ENCODE results near the gene CEP170B.
"Not testable (repeated sequence)": the region's sequence is repeated elsewhere in the genome, so short reads cannot be mapped to it uniquely, and the experiment has no call there.

The CEP170B gene

DNA sequence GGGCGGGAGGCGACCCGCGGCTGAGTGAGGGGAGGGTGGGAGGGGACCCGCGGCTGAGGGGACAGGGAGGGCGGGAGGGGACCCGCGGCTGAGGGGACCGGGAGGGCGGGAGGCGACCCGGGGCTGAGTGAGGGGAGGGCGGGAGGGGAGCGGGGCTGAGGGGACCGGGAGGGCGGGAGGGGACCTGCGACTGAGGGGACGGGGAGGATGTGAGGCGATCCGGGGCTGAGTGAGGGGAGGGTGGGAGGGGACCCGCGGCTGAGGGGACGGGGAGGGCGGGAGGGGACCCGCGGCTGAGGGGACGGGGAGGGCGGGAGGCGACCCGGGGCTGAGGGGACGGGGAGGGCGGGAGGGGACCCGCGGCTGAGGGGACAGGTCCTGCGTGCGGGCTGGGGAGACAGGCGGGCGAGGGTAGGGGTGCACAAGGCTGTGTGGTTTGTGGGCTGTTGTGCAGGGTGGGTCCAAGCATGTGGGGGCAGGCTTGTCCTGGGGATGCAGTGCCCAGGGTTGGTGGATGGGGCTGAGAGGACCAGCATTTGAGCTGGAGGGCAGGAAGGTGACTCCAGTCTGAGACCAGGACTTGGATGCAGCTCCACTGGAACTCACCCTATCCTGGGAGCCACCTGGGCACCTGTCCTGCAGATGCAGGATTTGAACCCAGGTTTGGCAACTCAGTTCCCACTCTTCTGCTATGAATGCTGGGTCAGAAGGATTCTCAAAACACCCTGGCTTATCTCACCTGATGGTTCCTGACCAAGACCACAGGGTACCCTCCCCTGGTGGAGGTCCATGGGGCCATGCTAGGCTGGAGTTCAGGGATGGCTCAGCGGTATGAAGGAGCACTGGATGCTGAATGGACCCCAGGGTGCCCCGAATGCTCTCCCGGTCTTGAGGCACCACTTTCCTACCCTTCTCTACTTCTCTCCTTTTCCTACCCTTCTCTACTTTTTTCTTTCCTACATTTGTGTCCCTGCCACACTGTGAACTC is 69.0 kb downstream of the CEP170B start:
- DNase-seq: no peak

DNA sequence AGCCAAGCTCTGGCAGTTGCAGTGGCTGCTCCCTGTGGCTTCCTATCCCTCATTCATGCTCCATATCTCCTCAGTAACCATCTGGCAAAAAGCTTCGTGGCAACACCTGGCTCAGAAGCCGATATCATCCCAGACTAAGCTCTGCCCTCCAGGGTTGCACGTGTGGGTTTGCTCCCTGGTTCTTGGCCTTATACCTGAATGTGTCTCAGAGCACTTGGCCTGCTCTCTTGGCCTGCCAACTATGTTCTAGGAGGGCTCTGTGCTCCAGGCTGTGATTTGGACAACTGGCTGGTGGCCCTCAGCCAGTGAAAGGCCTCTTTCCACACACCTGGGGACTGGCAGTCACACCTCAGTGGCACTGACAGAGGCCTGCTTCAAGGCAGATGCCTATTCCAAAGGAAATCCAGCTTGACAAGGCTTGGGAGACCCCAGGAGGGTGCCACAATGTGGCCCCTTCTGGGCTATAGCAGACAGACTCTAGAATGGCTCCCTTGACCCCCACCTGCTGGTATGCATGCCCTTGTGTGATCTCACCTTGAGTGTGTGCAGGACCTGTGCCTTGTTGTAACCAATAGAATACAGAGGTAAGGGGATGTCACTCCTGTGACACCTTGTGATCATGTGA is 70.1 kb downstream of the CEP170B start:
- DNase-seq: no peak

DNA sequence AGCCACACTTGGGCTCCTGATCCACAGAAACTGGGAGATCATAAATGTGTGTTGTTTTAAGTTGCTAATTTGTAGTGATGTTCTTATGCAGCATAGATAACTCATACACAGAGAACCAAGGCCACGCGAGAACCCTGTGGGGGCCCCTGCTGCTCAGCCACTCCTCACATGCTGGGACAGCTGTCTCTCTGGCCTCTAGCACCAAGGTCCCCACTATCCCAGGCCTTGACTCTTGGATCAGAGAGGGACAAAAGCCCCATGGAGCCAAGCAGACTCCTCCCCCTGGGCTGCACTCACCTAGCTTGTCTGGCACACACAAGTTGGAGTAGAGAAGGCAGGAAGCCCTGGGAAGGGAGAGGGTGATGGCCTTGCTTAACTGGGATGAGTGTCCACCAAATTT is 70.9 kb downstream of the CEP170B start:
- no peak for DNase-seq

DNA sequence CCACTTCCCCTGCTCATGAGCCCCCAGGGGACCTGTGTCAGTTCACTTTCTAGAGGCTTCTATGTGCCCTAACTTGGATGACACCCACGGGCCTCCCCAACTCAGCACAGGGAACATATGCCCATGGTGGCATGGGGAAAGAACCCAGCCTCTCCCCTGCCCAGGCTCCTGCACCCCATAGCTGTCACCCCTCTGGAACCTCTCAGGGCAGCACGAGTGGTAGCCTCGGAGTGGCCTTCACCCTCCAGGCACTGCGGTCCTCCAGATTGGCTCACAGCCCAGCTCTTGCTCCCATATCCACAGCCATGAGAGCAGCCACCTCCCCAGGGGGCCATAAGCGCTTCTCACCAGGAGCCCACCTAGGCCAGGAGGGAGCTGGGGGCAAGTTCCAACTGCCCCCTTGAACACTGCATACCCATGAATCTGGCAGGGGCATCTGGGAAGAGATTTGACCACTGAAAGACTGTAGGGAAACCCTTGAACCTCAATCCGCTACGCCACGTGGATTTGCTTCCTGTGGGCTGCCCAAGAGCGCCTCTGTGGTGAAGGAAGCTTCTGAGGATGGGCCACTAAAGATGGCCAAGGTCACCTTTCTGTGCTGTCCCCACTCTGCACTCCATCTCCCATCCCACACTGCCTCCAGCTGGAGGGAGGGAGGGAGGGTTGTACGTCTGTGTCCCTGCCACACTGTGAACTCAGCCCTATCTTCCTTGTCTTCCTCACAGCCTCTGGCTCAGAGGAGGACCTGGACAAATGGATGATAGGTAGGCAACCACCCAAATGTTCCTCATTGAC is 71.5 kb downstream of the CEP170B start:
- no peak for DNase-seq

DNA sequence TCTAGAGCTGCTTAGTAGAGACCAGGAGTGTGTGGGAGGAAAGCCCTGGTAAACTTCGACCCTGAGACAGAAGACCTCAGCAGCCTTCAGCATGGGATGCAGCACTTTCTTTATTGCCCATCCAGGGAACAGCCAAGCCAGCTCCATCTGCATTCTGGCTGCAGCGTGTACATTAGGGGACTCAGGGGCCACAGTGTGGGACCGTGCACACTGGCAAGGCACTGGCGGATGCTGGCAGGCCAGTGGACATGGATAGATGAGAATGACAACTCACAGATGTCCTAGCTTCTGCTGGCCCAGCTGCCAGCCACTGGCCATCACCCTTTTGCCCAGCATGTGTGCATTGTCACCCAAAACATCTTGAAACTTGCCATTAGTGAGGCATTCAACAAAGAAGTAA is 72.1 kb downstream of the CEP170B start:
- no peak for DNase-seq

DNA sequence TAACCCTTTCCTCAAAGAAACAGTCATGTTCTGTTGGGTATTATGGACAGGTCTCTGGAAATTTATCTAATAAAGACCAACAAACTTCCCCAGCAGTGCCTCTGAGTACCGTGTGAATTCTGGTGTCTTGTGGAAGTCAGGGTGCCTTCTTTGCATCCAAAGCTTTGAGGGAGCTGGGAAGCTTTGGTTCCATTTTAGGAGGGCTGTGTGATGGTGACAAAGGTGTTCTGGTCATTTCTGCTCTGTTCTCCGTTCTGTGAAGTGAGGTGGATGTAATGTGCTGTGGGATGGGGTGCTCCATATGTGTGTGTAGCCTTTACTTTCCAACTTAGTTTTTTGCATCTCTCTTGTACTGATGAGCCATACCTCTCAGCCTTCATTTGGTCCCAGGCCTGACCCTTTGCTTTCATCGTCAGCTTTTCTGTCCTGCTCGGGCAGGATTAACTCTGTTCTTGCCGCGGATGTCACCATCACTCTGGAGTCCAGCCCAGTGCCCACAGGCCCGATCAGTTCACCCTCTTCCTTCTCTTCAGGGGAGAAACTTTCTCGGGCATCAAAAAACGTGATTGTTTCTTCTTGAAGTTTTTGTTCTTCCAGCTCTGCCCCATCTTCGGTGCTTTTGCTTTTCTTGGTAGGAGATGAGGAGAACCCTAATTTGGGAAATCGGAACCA is 72.8 kb downstream of the CEP170B start:
- no peak for DNase-seq

DNA sequence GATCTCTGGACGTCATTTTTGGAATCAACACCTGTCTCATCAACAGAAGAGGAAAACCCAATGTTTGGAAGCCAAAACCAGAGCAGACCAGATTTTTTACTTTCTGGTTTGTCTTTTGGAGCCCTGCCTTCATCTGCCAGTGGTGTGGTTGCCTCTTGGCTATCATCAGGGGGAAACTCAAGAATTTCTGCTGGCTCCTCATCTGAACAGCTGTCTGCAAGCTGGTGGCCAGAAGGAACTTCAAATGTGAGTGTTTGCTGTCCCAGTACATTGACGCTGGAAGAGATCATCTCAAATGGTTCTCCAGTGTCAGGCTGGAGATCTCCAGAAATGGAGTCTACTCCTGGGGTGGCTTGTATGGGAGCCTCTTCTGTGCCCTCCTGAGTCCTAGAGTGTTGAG is 73.4 kb downstream of the CEP170B start:
- DNase-seq: no peak

DNA sequence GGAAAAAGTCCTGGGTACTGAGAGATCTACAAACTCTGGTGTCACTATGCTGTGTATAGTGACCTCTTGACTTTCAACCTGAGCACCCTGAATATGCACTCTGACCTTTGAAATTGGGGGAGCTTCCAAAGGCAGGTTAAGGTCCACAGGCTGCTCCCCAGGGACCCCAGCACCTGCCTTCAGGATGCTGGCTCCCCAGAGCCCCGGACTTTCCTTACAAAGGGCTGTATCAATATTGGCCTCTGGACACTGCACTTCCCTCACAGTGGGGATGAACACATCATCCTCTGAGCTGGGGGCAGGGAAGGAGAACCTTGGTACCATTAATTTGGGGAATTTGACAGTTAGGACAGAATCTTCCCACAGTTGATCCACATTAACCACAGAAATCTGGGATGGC is 73.9 kb downstream of the CEP170B start:
- DNase-seq: no peak

DNA sequence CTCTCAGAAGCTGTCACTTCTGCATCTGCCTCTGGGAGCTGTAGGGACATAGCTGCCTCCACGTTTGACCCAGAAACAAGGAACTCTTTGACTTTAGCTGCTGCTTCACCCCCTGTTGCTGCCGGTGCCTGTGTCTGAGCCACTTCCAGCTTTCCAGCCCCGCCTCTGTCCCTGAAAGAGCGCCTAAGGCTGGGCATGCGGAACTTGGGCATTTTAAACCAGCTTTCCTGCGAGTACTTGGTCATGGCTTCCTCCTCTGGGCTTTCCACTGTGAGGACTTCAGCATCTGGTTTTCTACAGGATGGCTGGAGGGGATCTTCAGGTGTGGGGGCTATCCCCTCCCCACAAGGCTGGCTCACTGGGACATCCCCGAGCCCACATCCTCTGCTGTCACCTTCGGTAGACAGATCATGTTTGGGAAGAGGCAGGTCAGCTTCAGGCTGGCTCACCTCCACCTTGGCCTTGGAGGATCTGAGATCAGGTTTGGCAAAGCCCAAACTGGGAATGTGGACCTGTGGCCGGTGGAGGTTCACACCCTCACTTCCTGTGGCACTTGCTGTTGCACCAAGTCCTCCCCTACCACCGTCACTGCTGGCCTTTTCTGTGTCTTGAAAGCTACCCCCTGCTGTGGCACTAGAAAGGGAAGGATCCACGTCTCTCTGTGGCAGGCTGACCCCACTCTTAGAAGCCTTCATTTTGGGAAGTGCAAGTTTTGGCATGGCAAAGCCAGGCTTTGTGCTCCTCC is 74.8 kb downstream of the CEP170B start:
- DNase-seq: no peak

DNA sequence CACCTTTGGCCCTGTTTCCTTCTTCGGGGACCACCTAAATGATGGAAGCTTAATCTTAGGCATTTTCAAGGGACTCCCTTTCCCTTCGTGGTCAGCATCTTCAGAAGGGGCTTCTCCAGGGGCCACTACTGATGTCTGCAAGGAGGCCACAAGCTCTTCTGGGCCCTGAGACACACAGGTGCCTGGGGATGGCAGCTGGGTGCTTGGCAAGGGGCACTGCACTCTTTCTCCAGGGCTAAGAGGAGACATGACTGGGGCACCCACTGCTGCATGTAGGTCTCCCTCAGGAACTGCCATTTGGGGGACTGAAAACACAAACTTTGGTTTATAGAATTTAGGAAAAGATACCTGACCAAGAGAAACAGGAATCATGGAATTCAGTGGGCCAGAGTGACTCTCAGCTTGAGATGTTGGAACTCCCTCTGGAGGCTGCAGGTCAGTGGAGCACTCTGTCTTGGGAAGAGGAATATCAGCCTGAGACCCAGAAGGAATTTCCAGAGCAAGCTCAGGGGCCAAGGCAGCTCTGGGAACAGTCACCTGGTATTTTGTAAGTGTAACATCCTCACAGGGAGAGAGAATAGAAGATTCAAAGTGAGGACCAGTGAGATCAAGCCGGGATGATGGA is 75.6 kb downstream of the CEP170B start:
- DNase-seq: no peak

DNA sequence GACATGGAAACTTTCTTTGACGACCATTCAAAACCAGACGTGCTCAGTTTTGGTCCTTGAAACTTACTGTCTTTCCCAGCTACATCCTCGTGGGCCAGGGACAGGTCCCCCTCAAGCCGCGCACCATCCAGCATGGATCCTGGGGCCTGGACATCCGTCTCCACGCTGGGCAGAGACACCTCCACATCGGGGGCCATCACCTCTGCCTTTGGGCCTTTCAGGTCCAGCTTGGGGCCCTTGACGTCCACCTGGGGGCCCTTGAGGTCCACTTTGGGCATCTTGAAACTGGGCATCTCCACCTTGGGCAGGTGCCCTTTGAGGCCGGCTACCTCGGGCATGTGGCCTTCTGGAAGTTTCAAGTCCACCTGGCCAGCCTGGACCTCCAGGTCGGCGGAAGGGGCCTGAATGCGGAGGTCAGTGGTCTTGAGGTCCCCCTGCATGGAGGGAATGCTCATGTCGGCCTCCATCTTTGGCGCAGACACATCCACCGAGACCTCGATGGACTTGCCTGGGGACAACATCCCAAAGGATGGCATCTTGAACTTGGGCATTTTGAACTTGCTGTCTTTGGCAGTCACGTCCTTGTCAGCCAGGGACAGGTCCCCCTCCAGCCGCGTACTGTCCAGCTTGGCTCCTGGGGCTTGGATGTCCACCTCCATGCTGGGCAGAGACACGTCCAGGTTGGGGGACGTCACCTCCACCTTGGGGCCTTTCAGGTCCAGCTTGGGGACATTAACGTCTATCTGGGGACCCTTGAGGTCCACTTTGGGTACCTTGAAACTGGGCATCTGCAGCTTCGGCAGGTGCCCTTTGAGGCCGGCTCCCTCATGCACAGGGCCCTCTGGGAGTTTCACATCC is 76.7 kb downstream of the CEP170B start:
- DNase-seq: no peak

DNA sequence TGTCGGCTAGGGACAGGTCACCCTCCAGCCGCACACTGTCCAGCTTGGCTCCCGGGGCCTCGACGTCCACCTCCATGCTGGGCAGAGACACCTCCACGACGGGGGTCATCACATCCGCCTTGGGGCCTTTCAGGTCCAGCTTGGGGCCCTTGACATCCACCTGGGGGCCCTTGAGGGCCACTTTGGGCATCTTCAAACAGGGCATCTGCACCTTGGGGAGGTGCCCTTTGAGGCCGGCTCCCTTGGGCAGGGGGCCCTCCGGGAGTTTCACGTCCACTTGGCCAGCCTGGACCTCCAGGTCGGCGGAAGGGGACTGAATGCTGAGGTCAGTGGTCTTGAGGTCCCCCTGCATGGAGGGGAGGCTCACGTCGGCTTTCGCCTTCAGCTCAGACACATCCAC is 77.5 kb downstream of the CEP170B start:
- no peak for DNase-seq

DNA sequence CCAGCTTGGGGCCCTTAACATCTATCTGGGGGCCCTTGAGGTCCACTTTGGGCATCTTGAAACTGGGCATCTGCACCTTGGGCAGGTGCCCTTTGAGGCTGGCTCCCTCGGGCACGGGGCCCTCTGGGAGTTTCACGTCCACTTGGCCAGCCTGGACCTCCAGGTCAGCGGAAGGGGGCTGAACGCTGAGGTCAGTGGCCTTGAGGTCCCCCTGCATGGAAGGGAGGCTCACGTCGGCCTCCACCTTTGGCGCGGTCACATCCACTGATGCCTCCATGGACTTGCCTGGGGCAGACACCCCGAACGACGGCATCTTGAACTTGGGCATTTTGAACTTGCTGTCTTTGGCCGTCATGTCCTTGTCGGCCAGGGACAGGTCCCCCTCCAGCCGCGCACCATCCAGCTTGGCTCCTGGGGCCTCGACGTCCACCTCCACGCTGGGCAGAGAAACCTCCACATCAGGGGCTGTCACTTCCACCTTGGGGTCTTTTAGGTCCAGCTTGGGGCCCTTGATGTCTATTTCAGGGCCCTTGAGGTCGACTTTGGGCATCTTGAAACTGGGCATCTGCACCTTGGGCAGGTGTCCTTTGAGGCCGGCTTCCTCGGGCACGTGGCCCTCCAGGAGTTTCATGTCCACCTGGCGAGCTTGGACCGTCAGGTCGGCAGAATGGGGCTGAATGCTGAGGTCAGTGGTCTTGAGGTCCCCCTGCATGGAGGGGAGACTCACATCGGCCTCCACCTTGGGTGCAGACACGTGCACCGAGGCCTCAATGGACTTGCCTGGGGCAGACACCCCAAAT is 78.3 kb downstream of the CEP170B start:
- not testable (repeated sequence) for DNase-seq

DNA sequence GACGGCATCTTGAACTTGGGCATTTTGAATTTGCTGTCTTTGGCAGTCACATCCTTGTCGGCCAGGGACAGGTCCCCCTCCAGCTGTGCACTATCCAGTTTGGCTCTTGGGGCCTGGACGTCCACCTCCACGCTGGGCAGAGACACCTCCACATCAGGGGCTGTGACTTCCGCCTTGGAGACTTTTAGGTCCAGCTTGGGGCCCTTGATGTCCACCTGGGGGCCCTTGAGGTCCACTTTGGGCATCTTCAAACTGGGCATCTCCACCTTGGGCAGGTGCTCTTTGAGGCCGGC is 78.9 kb downstream of the CEP170B start:
- not testable (repeated sequence) for DNase-seq

DNA sequence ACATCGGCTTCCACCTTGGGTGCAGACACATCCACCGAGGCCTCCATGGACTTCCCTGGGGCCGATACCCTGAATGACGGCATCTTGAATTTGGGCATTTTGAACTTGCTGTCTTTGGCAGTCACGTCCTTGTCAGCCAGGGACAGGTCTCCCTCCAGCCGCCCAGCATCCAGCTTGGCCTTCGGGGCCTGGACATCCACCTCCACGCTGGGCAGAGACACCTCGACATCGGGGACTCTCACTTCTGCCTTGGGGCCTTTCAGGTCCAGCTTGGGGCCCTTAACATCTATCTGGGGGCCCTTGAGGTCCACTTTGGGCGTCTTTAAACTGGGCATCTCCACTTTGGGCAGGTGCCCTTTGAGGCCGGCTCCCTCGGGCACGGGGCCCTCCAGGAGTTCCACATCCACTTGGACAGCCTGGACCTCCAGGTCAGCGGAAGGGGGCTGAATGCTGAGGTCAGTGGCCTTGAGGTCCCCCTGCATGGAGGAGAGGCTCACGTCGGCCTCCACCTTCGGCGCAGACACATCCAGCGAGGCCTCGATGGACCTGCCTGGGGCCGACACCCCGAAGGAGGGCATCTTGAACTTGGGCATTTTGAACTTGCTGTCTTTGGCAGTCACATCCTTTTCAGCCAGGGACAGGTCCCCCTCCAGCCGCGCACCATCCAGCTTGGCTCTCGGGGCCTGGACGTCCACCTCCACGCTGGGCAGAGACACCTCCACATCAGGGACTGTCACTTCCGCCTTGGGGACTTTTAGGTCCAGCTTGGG is 79.6 kb downstream of the CEP170B start:
- not testable (repeated sequence) for DNase-seq

DNA sequence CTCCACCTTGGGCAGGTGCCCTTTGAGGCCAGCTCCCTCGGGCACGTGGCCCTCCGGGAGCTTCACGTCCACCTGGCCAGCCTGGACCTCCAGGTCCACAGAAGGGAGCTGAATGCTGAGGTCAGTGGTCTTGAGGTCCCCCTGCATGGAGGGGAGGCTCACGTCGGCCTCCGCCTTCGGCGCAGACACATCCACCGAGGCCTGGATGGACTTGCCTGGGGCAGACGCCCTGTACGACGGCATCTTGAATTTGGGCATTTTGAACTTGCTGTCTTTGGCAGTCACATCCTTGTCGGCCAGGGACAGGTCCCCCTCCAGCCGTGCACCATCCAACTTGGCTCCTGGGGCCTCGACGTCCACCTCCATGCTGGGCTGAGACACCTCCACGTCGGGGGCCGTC is 80.2 kb downstream of the CEP170B start:
- DNase-seq: not testable (repeated sequence)

All from activated T-cell treated with anti-CD3 and anti-CD28 coated beads for 4 hours (primary cell).